B cell (primary cell): ENCODE data around the gene NFKBIB. TPM values are rescaled to one million over a fixed set of nuclear protein-coding genes. Genes with fewer than 3 reads are reported as not detected.

ENCODE experiments used
- ATAC-seq: fragments of 200-7000 bp; cut with Tn5 transposase; one replicate; pipeline ENCODE4 v1.10.0; 2021; ENCODE audit warnings: low read depth, mild to moderate bottlenecking, moderate number of reproducible peaks, moderate library complexity
- CTCF ChIA-PET: fragments of 350-600 bp; sonication (Branson Sonifier 250); formaldehyde crosslinking; loops from one replicate; lab custom pipeline; 2021; ENCODE audit warnings: antibody characterized with exemption, inconsistent platforms; lab: Charles Lee
- POLR2A ChIA-PET: fragments of 350-600 bp; sonication (Branson Sonifier 250); formaldehyde crosslinking; loops from one replicate; lab custom pipeline; 2021; ENCODE audit warnings: antibody characterized with exemption; lab: Charles Lee
- DNase-seq: peaks from one replicate; pipeline ENCODE4 v3.0.0; 2013
- H2AFZ ChIP-seq: 2 replicates; pipeline ENCODE4 v1.6.1; 2012; ENCODE audit warnings: mild to moderate bottlenecking, low read depth, low read length; ENCODE audit not compliant: insufficient read depth, poor library complexity, severe bottlenecking
- H3K27ac ChIP-seq, 2 donors: 1 replicate in 1 of 2; 2 replicates in 1 of 2; pipeline ENCODE4 v1.5.1; 2012 to 2013; ENCODE audit warnings: low read length in 2 of 2, mild to moderate bottlenecking in 2 of 2, moderate library complexity in 1 of 2
- H3K27me3 ChIP-seq, 4 experiments: fragments of 200-600 bp in 1 of 4; sonication (generic) in 1 of 4; replicated peaks in 1 of 4; 1 replicate in 2 of 4; 2 replicates in 2 of 4; pipeline versions ENCODE4 v1.6.1 to v1.7.0; 2013 to 2016; ENCODE audit warnings: low read length in 3 of 4, mild to moderate bottlenecking in 2 of 4, mixed read lengths in 1 of 4, moderate library complexity in 1 of 4; ENCODE audit not compliant: insufficient read depth in 4 of 4, control insufficient read depth in 3 of 4; ENCODE audit errors: control extremely low read depth in 1 of 4
- H3K36me3 ChIP-seq, 2 experiments: replicated peaks in 1 of 2; 1 replicate in 1 of 2; 2 replicates in 1 of 2; pipeline versions ENCODE4 v1.6.1 to v1.7.1; 2013; ENCODE audit warnings: low read length in 1 of 2; ENCODE audit not compliant: insufficient read depth in 2 of 2, control insufficient read depth in 1 of 2; ENCODE audit errors: control extremely low read depth in 1 of 2, extremely low read depth in 1 of 2
- H3K4me1 ChIP-seq, 2 donors: fragments of 200-600 bp in 1 of 2; sonication (generic) in 1 of 2; 1 replicate in 1 of 2; 2 replicates in 1 of 2; pipeline versions ENCODE4 v1.5.1 to v1.6.1; 2013 to 2017; ENCODE audit warnings: low read length in 2 of 2; ENCODE audit not compliant: control insufficient read depth in 2 of 2, insufficient read depth in 2 of 2
- H3K4me2 ChIP-seq: replicated peaks from 2 replicates; pipeline ENCODE3; 2012; ENCODE audit warnings: mild to moderate bottlenecking, low read depth, low read length; ENCODE audit not compliant: poor library complexity, severe bottlenecking
- H3K4me3 ChIP-seq, 5 experiments: fragments of 200-600 bp in 1 of 5; sonication (generic) in 1 of 5; 1 replicate in 3 of 5; 2 replicates in 2 of 5; pipeline versions ENCODE4 v1.5.1 to v1.7.0; 2011 to 2016; ENCODE audit warnings: low read length in 4 of 5, mild to moderate bottlenecking in 4 of 5, low read depth in 2 of 5, control low read depth in 1 of 5, moderate library complexity in 1 of 5; ENCODE audit not compliant: insufficient read depth in 1 of 5; ENCODE audit errors: control extremely low read depth in 1 of 5, extremely low read depth in 1 of 5
- H3K79me2 ChIP-seq: fragments of 200-600 bp; sonication (generic); one replicate; pipeline ENCODE4 v1.6.0; 2016; ENCODE audit warnings: low read length; ENCODE audit not compliant: control insufficient read depth, insufficient read depth
- H3K9ac ChIP-seq: fragments of 200-600 bp; sonication (generic); 2 replicates; pipeline ENCODE4 v1.6.1; 2017; ENCODE audit warnings: mild to moderate bottlenecking, low read length, moderate library complexity
- H3K9me3 ChIP-seq, 3 donors: one replicate each; pipeline versions ENCODE4 v1.6.1 to v1.7.1; 2013; ENCODE audit warnings: low read length in 2 of 3; ENCODE audit not compliant: control insufficient read depth in 2 of 3, insufficient read depth in 1 of 3; ENCODE audit errors: control extremely low read depth in 1 of 3
- H4K20me1 ChIP-seq: 2 replicates; pipeline ENCODE4 v1.6.0; 2012; ENCODE audit warnings: mild to moderate bottlenecking, low read length; ENCODE audit not compliant: insufficient read depth, control insufficient read depth, poor library complexity, severe bottlenecking
- H3K27ac Mint-ChIP-seq: one replicate; pipeline ENCODE4 v1.8.0; 2021; ENCODE audit warnings: mixed read lengths
- H3K27me3 Mint-ChIP-seq: one replicate; pipeline ENCODE4 v1.8.0; 2021; ENCODE audit warnings: mixed read lengths
- H3K4me1 Mint-ChIP-seq: one replicate; pipeline ENCODE4 v1.8.0; 2021; ENCODE audit warnings: mixed read lengths
- H3K4me3 Mint-ChIP-seq: one replicate; pipeline ENCODE4 v1.8.0; 2021; ENCODE audit warnings: mixed read lengths
- H3K9me3 Mint-ChIP-seq: one replicate; pipeline ENCODE4 v1.8.0; 2022; ENCODE audit warnings: mixed read lengths; ENCODE audit not compliant: insufficient read depth
- CTCF ChIP-seq: fragments of 200-600 bp; IDR thresholded peaks from one replicate; pipeline ENCODE4 v1.8.0; 2022; ENCODE audit warnings: antibody characterized with exemption, mild to moderate bottlenecking
- EZH2 ChIP-seq: IDR thresholded peaks from 2 replicates; pipeline ENCODE4 v1.6.1; 2012; ENCODE audit warnings: borderline replicate concordance, low read depth, mild to moderate bottlenecking, moderate library complexity, low read length; ENCODE audit not compliant: insufficient read depth, poor library complexity, severe bottlenecking
- WGBS: methylation state at CpG from one replicate; pipeline ENCODE4 v1.1.5; 2013; ENCODE audit warnings: missing lambda C conversion rate; ENCODE audit not compliant: insufficient coverage; 5-methylcytosine and 5-hydroxymethylcytosine counted together
- intact Hi-C: fragments of 100-400 bp; cut with micrococcal nuclease; formaldehyde crosslinking; loops from one replicate; pipeline ENCODE4 v1.10.0; 2022
- polyA plus RNA-seq: library from polyadenylated mRNA; depleted of rRNA; stranded (reverse); fragments of >200 nt; gene quantifications from 2 replicates; pipeline ENCODE4 v1.2.3, GENCODE V29; 2012
- total RNA-seq, 2 donors: library from RNA; stranded (reverse); fragments of 120-200 nt in 1 of 2; gene quantifications; 1 replicate in 1 of 2; 2 replicates in 1 of 2; pipeline versions ENCODE4 v1.2.3 to v1.2.4, GENCODE V29; 2013 to 2022

Gene NFKBIB
- total and polyA plus RNA-seq, 2 donors (not counting 1 experiment from before 2014, with no cell fraction given) = 30.3 to 54.4 TPM

GRCh38 chr19:38851622-38852230 lies 48.0 kb upstream of the NFKBIB start:
- intact Hi-C loops = loop anchor here (1.0 to 5.0 kb wide), 2 partner anchors 36 to 204 kb away; partner anchors contain the start of gene ACTN4
- Histone ChIP-seq H3K27ac (peak overlapping the region; percentile 95 to 96), H3K27me3 (no peaks in the 10 kb centered on the region), H3K4me2 (peak overlapping the region; percentile 92), H3K9me3 (peaks cover 0 to 7% (median 0%) of the 10 kb centered on the region in 3 donors), H3K9ac (peak overlapping the region; percentile 77), H3K4me1 (peaks cover 37 to 53% of the 10 kb centered on the region in 2 donors), H3K36me3 (peaks cover 6 to 21% of the 10 kb centered on the region in 2 experiments), H2AFZ (peak overlapping the region; percentile 64), H3K4me3 (peak overlapping the region; percentile 34 to 93 (median 83)), H3K79me2 (peaks cover 23% of the 10 kb centered on the region), H4K20me1 (peaks cover 25% of the 10 kb centered on the region)
- Mint-ChIP-seq H3K4me1 (peaks cover 53% of the 10 kb centered on the region), H3K9me3 (no peaks in the 10 kb centered on the region), H3K27me3 (no peaks in the 10 kb centered on the region), H3K4me3 (peak overlapping the region; percentile 100), H3K27ac (peak overlapping the region; percentile 99)
- POLR2A ChIA-PET = interaction anchor here (0.5 to 8.7 kb wide), 10 partner anchors 9 to 1108 kb away, joined by 3 to 237 read pairs (median 6); partner anchors contain the start of genes ECH1, NFKBIB, RINL and SIRT2
- no peak for TF ChIP-seq EZH2
- no peak for TF ChIP-seq CTCF
- ATAC-seq (peak; percentile 25), DNase-seq (peak; percentile 95)
- under 1% methylated on average over 44 of the region's 67 CpGs for WGBS
- CTCF ChIA-PET = interaction anchor here (1.0 to 4.6 kb wide), 8 partner anchors 9 to 79 kb away, joined by 3 to 62 read pairs (median 13); partner anchors contain the start of genes ECH1, MRPS12, RINL and SARS2
